Measurements from ENCODE around the gene TRIM14.

TRIM14 gene

GRCh38 chr9:98144631-98145030 lies 25.6 kb upstream of the TRIM14 start:
- DNase-seq: no peak
- no peaks in the 10 kb centered on the region for H3K27me3 ChIP-seq
- no peak for TF ChIP-seq CTCF (IDR thresholded peaks at IDR 0.05; ENCODE audit: low read depth, low read length)
- peaks cover 4% of the 10 kb centered on the region for H3K4me1 ChIP-seq
- H3K9me3 ChIP-seq: no peaks in the 10 kb centered on the region
- no peak overlapping the region for H3K4me3 ChIP-seq (ENCODE audit: low read depth, low read length)
- no peaks in the 10 kb centered on the region; the same call in 1 of the 2 replicates for H3K36me3 ChIP-seq

GRCh38 chr9:98144076-98144475 lies 25.1 kb upstream of the TRIM14 start:
- Histone ChIP-seq H3K9me3 (no peaks in the 10 kb centered on the region), H3K27me3 (no peaks in the 10 kb centered on the region), H3K36me3 (no peaks in the 10 kb centered on the region; the same call in 1 of the 2 replicates), H3K4me1 (peaks cover 4% of the 10 kb centered on the region), H3K4me3 (ENCODE audit: low read depth, low read length) (no peak overlapping the region)
- no peak for TF ChIP-seq CTCF (IDR thresholded peaks at IDR 0.05; ENCODE audit: low read depth, low read length)
- no peak for DNase-seq

- peaks cover 4% of the 10 kb centered on the region for H3K4me1 ChIP-seq
- H3K9me3 ChIP-seq: no peaks in the 10 kb centered on the region
- H3K36me3 ChIP-seq: no peaks in the 10 kb centered on the region; the same call in 1 of the 2 replicates
- H3K4me3 ChIP-seq (ENCODE audit: low read depth, low read length): no peak overlapping the region
- no peaks in the 10 kb centered on the region for H3K27me3 ChIP-seq
- DNase-seq: no peak
- no peak for TF ChIP-seq CTCF (IDR thresholded peaks at IDR 0.05; ENCODE audit: low read depth, low read length)
Measured at GRCh38 chr9:98142925-98143481, 24.0 kb upstream of the TRIM14 start.

- TF ChIP-seq CTCF (IDR thresholded peaks at IDR 0.05; ENCODE audit: low read depth, low read length): no peak
- no peak overlapping the region for H3K4me3 ChIP-seq (ENCODE audit: low read depth, low read length)
Measured at GRCh38 chr9:98142182-98142907, 23.3 kb upstream of the TRIM14 start.

GRCh38 chr9:98140503-98140902 lies 21.5 kb upstream of the TRIM14 start:
- no peak for TF ChIP-seq CTCF (IDR thresholded peaks at IDR 0.05; ENCODE audit: low read depth, low read length)
- Histone ChIP-seq H3K36me3 (peaks cover 9% of the 10 kb centered on the region), H3K4me3 (ENCODE audit: low read depth, low read length) (no peak overlapping the region), H3K9me3 (no peaks in the 10 kb centered on the region), H3K27me3 (no peaks in the 10 kb centered on the region), H3K4me1 (no peaks in the 10 kb centered on the region)
- DNase-seq: no peak

More at GRCh38 chr9:98142182-98142907, 23.3 kb upstream of the TRIM14 start:
- Histone ChIP-seq H3K9me3 (no peaks in the 10 kb centered on the region), H3K27me3 (no peaks in the 10 kb centered on the region), H3K36me3 (no peaks in the 10 kb centered on the region; the same call in 1 of the 2 replicates), H3K4me1 (peaks cover 4% of the 10 kb centered on the region)
- DNase-seq: no peak

- no peaks in the 10 kb centered on the region for H3K9me3 ChIP-seq
- H3K36me3 ChIP-seq: peaks cover 25% of the 10 kb centered on the region
- no peaks in the 10 kb centered on the region for H3K27me3 ChIP-seq
- TF ChIP-seq CTCF (IDR thresholded peaks at IDR 0.05; ENCODE audit: low read depth, low read length): no peak
- H3K4me1 ChIP-seq: no peaks in the 10 kb centered on the region
- H3K4me3 ChIP-seq (ENCODE audit: low read depth, low read length): no peak overlapping the region
- DNase-seq: no peak
Measured at GRCh38 chr9:98136489-98136888, 17.5 kb upstream of the TRIM14 start.
